GM18507 (cell line): ENCODE measurements around the gene OPN1SW.

Experiments used
- DNase-seq: peaks from one replicate; pipeline ENCODE4 v3.0.0; 2011; ENCODE audit warnings: low read depth; ENCODE audit not compliant: insufficient read length; ENCODE audit errors: extremely low spot score
- FAIRE-seq: peaks from 2 replicates; lab custom pipeline; 2011; peaks lifted over from hg19 to GRCh38; lab: Jason Lieb, UNC

The OPN1SW gene

DNA sequence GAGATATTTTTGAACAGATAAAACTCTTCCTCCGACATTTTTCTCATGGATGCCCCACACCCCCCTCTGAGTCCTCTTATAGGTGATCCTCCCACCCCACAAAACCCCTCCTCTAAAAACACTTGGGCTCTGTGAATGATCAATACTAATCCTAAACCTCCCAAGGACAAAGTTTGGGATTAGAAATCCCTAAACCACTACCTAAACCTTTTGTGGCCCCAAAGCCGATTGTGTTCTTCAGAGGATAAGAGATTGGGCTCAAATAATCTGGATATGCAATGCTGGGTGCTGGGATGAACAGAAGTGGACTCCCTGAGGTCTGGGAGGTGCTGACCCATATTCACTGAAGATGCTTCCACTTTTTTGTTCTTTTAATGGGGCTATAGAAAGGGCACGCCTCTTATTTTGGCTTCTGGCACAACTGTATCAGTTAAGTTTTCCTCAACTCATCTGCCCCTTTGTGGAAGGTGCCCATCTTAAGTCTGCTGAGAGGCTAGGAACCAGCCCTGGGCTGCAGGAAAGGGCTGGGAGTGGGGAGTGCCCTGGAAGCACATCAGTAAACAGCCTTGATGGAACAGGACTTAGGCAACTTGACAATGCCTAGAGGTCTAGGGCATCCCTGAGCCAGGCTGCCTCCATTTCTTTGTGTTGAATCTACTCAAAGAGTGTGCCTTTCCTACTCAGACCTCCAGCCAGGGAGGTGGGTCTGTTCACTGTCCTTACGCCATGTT lies at the start of gene OPN1SW:
OPN1SW (minus strand) TSS at position 51 of the 731 bp plus-strand sequence; CDS start at position 38, 13 bp downstream.
- no peak for DNase-seq
- no peak for FAIRE-seq

GRCh38 chr7:128821724-128822123 lies 46.1 kb upstream of the OPN1SW start:
- DNase-seq (no peak), FAIRE-seq (no peak)

DNA sequence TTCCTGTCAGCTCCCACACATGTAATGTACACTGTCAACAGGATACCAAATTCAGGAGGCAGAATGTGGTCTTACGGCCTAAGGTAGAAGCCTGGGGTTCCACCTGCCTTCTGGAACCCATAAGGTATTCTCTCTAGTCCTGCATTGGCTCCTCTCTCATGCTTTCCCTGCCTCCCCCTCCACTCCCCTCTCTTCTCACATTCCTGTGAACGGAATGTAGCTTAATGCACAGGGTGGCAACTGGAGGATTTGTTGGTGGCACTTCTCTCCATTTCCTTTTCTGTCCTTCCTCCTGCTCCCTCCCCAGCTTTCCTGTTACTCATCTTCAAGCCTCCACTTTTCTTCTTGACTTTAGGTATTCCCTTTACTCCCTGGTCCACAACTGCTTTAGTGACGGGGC lies 43.1 kb upstream of the OPN1SW start:
- FAIRE-seq = no peak
- DNase-seq = no peak

- FAIRE-seq (no peak), DNase-seq (no peak)
Measured at GRCh38 chr7:128815289-128815942, 39.8 kb upstream of the OPN1SW start.

DNA sequence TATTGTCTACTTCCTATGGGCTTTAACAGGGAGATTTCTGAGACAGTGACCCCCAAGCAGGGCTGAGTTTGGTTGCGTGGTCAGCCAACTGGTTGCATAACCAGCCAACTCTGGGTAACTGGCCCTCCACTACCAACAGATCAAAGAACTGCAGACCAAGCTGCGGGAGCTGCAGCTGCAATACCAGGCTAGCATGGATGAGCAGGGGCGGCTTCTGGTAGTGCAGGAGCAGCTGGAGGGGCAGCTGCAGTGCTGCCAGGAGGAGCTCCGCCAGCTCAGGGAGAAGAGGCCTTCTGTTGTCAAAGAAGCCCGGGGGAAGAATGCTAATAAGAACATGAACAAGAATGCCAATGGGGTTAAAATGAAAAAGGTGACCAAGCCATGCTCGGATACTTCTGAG lies 38.9 kb upstream of the OPN1SW start:
- no peak for DNase-seq
- no peak for FAIRE-seq

DNA sequence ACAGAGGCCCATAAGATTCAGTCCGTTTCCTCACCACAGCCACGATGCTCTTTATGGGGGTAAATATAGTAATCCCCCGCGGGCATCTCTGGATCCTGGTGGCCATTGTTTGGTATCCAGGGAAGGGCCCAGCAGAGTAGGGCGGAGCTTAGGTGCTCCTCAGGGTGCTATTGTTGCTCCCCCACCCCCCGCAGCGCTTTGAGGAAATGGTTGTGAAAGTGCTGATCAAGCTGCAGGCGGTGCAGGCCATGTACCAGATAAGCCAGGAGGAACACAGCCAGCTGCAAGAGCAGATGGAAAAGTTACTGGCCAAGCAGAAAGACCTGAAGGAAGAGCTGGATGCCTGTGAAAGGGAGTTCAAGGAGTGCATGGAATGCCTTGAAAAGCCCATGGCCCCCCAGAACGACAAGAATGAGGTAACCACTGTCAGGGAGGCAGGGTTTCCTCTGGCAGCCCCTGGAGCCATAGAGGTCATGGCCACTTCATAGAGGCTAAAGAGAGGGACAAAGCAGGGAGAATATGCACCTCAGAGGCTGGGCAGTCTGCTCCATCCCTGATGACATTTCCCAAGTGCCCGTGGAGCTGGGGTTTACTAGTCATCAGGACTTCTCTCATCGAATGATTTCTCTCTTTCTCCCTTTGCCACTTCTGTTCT lies 37.0 kb upstream of the OPN1SW start:
- FAIRE-seq (no peak), DNase-seq (no peak)

DNA sequence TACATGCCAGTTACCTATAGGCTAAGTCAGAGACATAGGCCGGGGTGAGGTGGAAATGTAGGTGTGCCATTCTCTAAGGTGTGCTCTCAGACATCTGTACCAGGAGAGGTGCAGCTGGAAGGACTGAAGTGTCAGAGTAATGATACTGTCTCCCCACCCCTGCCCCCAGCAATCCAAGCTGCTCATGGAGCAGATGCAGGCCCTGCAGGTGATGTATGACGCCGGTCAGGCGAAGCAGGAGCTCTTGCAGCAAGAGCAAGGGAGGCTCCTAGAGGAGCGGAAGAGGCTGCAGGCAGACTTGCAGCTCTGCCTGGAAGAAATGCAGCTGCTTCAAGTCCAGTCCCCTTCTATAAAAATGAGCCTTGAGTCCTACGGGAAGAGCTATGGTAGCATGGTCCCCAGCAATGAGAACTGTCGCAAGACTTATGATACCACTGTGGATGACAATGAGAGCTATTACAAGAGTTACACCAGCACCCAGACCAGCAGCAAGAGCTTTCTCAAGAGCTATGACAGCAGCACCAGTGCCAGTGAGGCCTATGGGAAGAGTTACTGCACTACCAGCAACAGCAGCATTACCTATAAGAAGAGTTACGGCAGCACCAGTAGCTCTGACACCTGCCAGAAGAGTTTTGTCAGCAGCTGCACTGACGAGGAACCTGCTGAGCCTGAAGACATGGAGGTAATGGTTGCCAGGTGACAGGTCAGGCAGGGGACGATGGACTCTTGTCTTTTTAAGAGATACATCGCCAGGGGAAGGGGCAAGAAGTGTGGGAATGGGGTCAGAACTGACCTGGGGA lies 36.2 kb upstream of the OPN1SW start:
- DNase-seq (no peak), FAIRE-seq (no peak)

DNA sequence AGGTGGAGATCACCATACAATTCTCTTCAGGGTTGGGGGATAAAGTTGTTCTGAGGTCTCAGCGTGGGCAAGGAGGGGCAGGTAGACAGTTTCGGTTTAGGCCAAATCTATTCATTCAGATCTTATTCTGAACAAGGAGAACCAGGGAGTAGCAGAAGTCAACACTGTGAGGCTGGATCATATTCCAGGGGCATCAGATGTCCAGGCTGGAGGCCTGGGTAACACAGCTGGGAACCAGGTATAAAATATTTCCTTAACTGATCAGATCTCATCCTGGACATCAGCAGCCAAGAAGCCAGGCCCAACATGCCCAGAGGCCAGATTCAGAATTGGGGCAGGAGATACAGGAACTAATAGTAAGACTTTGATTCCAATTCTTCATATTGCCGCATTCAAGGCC lies 35.4 kb upstream of the OPN1SW start:
- DNase-seq (no peak), FAIRE-seq (no peak)

GRCh38 chr7:128810473-128810872 lies 34.9 kb upstream of the OPN1SW start:
- DNase-seq (no peak), FAIRE-seq (no peak)

GRCh38 chr7:128809363-128809762 lies 33.8 kb upstream of the OPN1SW start:
- FAIRE-seq = no peak
- no peak for DNase-seq

DNA sequence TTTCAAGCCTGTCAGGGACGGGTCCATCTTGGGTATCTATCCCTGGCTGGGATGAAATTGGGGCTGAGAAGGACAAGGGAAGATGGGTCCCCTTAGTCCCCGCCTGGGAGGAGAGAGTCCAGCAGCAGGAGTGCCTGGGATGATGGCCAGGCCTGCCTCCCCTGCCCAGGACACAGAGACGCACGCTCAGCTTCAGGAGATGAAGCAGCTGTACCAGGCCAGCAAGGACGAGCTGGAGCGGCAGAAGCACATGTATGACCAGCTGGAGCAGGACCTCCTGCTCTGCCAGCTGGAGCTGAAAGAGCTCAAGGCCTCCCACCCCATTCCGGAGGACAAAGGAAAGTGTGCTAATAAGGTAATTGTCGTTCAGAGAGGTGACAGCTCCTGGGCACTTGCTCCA lies 31.6 kb upstream of the OPN1SW start:
- DNase-seq (no peak), FAIRE-seq (no peak)

- FAIRE-seq (no peak), DNase-seq (no peak)
Measured at GRCh38 chr7:128805225-128805624, 29.6 kb upstream of the OPN1SW start.

GRCh38 chr7:128804484-128804883 lies 28.9 kb upstream of the OPN1SW start:
- no peak for DNase-seq

GRCh38 chr7:128801667-128802418 lies 26.2 kb upstream of the OPN1SW start:
- DNase-seq = no peak
- FAIRE-seq = no peak

More at GRCh38 chr7:128804484-128804883, 28.9 kb upstream of the OPN1SW start:
- no peak for FAIRE-seq

GRCh38 chr7:128801003-128801402 lies 25.4 kb upstream of the OPN1SW start:
- FAIRE-seq (no peak), DNase-seq (no peak)

DNA sequence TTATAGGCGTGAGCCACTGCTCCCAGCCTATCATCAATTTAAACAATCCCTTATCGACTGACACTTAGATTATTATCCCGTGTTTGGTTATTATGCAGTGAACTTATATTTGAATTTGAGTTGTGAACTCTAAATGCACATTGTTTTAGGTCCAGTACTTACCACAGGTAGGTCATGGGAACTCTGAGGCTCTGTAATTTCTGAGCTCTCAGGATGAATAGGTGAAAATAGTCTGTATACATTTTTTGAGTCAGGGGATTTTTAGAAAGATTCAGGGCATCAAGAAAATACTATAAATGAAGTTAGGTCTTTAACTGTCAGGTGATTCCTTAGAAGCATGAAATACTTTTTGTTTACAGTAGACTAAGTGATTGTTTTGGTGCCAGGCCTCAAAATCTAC lies 25.0 kb upstream of the OPN1SW start:
- FAIRE-seq (no peak), DNase-seq (no peak)

GRCh38 chr7:128799451-128799850 lies 23.9 kb upstream of the OPN1SW start:
- FAIRE-seq (no peak), DNase-seq (no peak)

- FAIRE-seq (no peak), DNase-seq (no peak)
Measured at GRCh38 chr7:128796327-128796726, 20.7 kb upstream of the OPN1SW start.

GRCh38 chr7:128795129-128795528 lies 19.5 kb upstream of the OPN1SW start:
- DNase-seq (no peak), FAIRE-seq (no peak)
